Hepatocyte (in vitro differentiated cells): ENCODE results near the gene TAS1R3. TPM values are rescaled to one million over a fixed set of nuclear protein-coding genes. Genes with fewer than 3 reads are reported as not detected.

ENCODE experiments used
- DNase-seq: peaks from one replicate; pipeline ENCODE4 v3.0.0-alpha.2; 2016; ENCODE audit warnings: low spot score
- H2AFZ ChIP-seq: fragments of 200-600 bp; sonication (generic); 2 replicates; pipeline ENCODE4 v1.6.0; 2016; ENCODE audit warnings: antibody characterized with exemption, mild to moderate bottlenecking
- H3K27ac ChIP-seq: fragments of 200-600 bp; sonication (generic); 2 replicates; pipeline ENCODE4 v1.5.1; 2016; ENCODE audit warnings: mild to moderate bottlenecking
- H3K27me3 ChIP-seq: fragments of 200-600 bp; sonication (generic); 2 replicates; pipeline ENCODE4 v1.6.1; 2016
- H3K36me3 ChIP-seq: fragments of 200-600 bp; sonication (generic); replicated peaks from 2 replicates; pipeline ENCODE4 v1.5.1; 2016; ENCODE audit warnings: low read depth; ENCODE audit not compliant: insufficient read depth
- H3K4me1 ChIP-seq: fragments of 200-600 bp; sonication (generic); 2 replicates; pipeline ENCODE4 v1.5.1; 2016; ENCODE audit warnings: mild to moderate bottlenecking, moderate library complexity; ENCODE audit not compliant: insufficient read depth
- H3K4me2 ChIP-seq: fragments of 200-600 bp; sonication (generic); 2 replicates; pipeline ENCODE4 v1.6.0; 2016
- H3K4me3 ChIP-seq: fragments of 200-600 bp; sonication (generic); 2 replicates; pipeline ENCODE4 v1.5.1; 2016; ENCODE audit warnings: mild to moderate bottlenecking
- H3K79me2 ChIP-seq: fragments of 200-600 bp; sonication (generic); 2 replicates; pipeline ENCODE4 v1.6.0; 2017; ENCODE audit warnings: mild to moderate bottlenecking
- H3K9me2 ChIP-seq: fragments of 200-600 bp; sonication (generic); replicated peaks from 2 replicates; pipeline ENCODE4 v1.6.0; 2017; ENCODE audit warnings: mild to moderate bottlenecking; ENCODE audit not compliant: insufficient read depth
- H3K9me3 ChIP-seq: fragments of 200-600 bp; sonication (generic); 2 replicates; pipeline ENCODE4 v1.5.1; 2016; ENCODE audit warnings: low read depth, mild to moderate bottlenecking
- H4K20me1 ChIP-seq: fragments of 200-600 bp; sonication (generic); 2 replicates; pipeline ENCODE4 v1.6.0; 2016; ENCODE audit warnings: mild to moderate bottlenecking; ENCODE audit not compliant: insufficient read depth, poor library complexity, severe bottlenecking
- CTCF ChIP-seq: fragments of 200-600 bp; sonication (generic); IDR thresholded peaks from 2 replicates; pipeline ENCODE4 v1.5.1; 2016; ENCODE audit warnings: antibody characterized with exemption, mild to moderate bottlenecking; ENCODE audit not compliant: poor library complexity
- EZH2 ChIP-seq: fragments of 200-600 bp; sonication (generic); IDR thresholded peaks from 2 replicates; pipeline ENCODE4 v1.6.1; 2016; ENCODE audit warnings: antibody characterized with exemption, mild to moderate bottlenecking, borderline replicate concordance
- EZH2phosphoT487 ChIP-seq: fragments of 200-600 bp; sonication (generic); IDR thresholded peaks from one replicate; pipeline ENCODE4 v1.6.1; 2018; ENCODE audit warnings: antibody characterized with exemption, mild to moderate bottlenecking, low read depth, moderate library complexity; ENCODE audit not compliant: unreplicated experiment, severe bottlenecking
- WGBS: methylation state at CpG from one replicate; pipeline ENCODE4 v1.1.6; 2016; ENCODE audit warnings: low lambda C conversion rate; ENCODE audit errors: missing lambda C conversion rate; 5-methylcytosine and 5-hydroxymethylcytosine counted together
- polyA plus RNA-seq: library from polyadenylated mRNA; unstranded; fragments of >200 nt; fragmentation: Nextera tagmentation; extraction: Ambion mirVana; gene quantifications from 2 replicates; pipeline ENCODE4 v1.2.1, GENCODE V29; 2016
- total RNA-seq: library from RNA; depleted of rRNA; stranded (reverse); fragments of >200 nt; gene quantifications from 2 replicates; pipeline ENCODE4 v1.2.3, GENCODE V29; 2014

The TAS1R3 gene
- total and polyA plus RNA-seq, 2 experiments from 2014 or later, result 0.17 to 0.42 TPM

GRCh38 chr1:1310476-1311053, 20.5 kb upstream of the TAS1R3 start:
- H3K9me3 ChIP-seq, result no peaks in the 10 kb centered on the region
- no peaks in the 10 kb centered on the region for H3K36me3 ChIP-seq
- DNase-seq, result no peak
- no peak overlapping the region for H3K27ac ChIP-seq
- peaks cover 24% of the 10 kb centered on the region for H3K4me1 ChIP-seq
- H2AFZ ChIP-seq, result no peak overlapping the region
- H3K79me2 ChIP-seq, result peaks cover 39% of the 10 kb centered on the region
- TF ChIP-seq CTCF, result no peak
- WGBS, result 87% methylated on average over 17 of the region's 21 CpGs
- H3K4me2 ChIP-seq, result peak overlapping the region; percentile 91
- no peaks in the 10 kb centered on the region for H3K9me2 ChIP-seq
- H3K4me3 ChIP-seq, result no peak overlapping the region
- H3K27me3 ChIP-seq, result no peaks in the 10 kb centered on the region
- peaks cover 7% of the 10 kb centered on the region for H4K20me1 ChIP-seq

- peaks cover 4% of the 10 kb centered on the region for H4K20me1 ChIP-seq
- no peaks in the 10 kb centered on the region for H3K9me3 ChIP-seq
- DNase-seq, result no peak
- TF ChIP-seq EZH2phosphoT487 (no peak), EZH2 (no peak), CTCF (no peak)
- H3K36me3 ChIP-seq, result no peaks in the 10 kb centered on the region
- H3K9me2 ChIP-seq, result no peaks in the 10 kb centered on the region
- no peak overlapping the region for H3K4me2 ChIP-seq
- peaks cover 16% of the 10 kb centered on the region for H3K4me1 ChIP-seq
- no peak overlapping the region for H3K4me3 ChIP-seq
- 93% methylated on average over 21 of the region's 22 CpGs for WGBS
- H3K27ac ChIP-seq, result no peak overlapping the region
- H2AFZ ChIP-seq, result no peak overlapping the region
- H3K27me3 ChIP-seq, result no peaks in the 10 kb centered on the region
- peaks cover 37% of the 10 kb centered on the region for H3K79me2 ChIP-seq
These were observed 19.7 kb upstream of the TAS1R3 start for GRCh38 chr1:1311107-1312104.

GRCh38 chr1:1312450-1313314, 18.4 kb upstream of the TAS1R3 start:
- no peak overlapping the region for H3K4me3 ChIP-seq
- H3K36me3 ChIP-seq, result no peaks in the 10 kb centered on the region
- peaks cover 12% of the 10 kb centered on the region for H3K4me1 ChIP-seq
- H4K20me1 ChIP-seq, result peaks cover 4% of the 10 kb centered on the region
- H3K79me2 ChIP-seq, result peaks cover 40% of the 10 kb centered on the region
- no peak overlapping the region for H2AFZ ChIP-seq
- H3K27me3 ChIP-seq, result no peaks in the 10 kb centered on the region
- no peak for DNase-seq
- H3K9me2 ChIP-seq, result no peaks in the 10 kb centered on the region
- H3K9me3 ChIP-seq, result no peaks in the 10 kb centered on the region
- TF ChIP-seq EZH2phosphoT487 (no peak), EZH2 (no peak), CTCF (no peak)
- H3K27ac ChIP-seq, result no peak overlapping the region
- WGBS, result 97% methylated on average over 44 of the region's 49 CpGs
- H3K4me2 ChIP-seq, result no peak overlapping the region
